Measurements from ENCODE around the gene SLC66A2. TPM values are rescaled to one million over a fixed set of nuclear protein-coding genes. Genes with fewer than 3 reads are reported as not detected.
A peak's percentile ranks its signal among the peaks of the same experiment; 100 is the strongest.

SLC66A2 gene
- total and polyA plus RNA-seq, 9 donors, result 2.1 to 31.1 (median 27.0) TPM

- H3K36me3 ChIP-seq, result no peaks in the 10 kb centered on the region
- WGBS, 3 donors, result 71 to 88% (median 74%) methylated on average over 26 of the region's 26 CpGs
- DNase-seq, result no peak
- no peaks in the 10 kb centered on the region for H3K9me3 ChIP-seq
- no peak overlapping the region for H3K4me3 ChIP-seq
- intact Hi-C loops (cut with DNase I), result no loop called here
- no peak overlapping the region for H3K27ac ChIP-seq
- no peaks in the 10 kb centered on the region for H3K4me1 ChIP-seq (ENCODE audit: insufficient read depth)
- TF ChIP-seq CTCF (IDR thresholded peaks at IDR 0.05), result no peak
- no peak for TF ChIP-seq POLR2A (IDR thresholded peaks at IDR 0.05)
- no peak for TF ChIP-seq EP300 (IDR thresholded peaks at IDR 0.05)
- H3K27me3 ChIP-seq, result no peaks in the 10 kb centered on the region
Observed at GRCh38 chr18:79916128-79916494, 35.3 kb downstream of the SLC66A2 start.

- 90 to 93% (median 91%) methylated on average over 48 to 50 of the region's 50 CpGs for WGBS, 3 donors
- peak in 3 of 5 donors; percentile 11 to 28 (median 15) for DNase-seq
- no peaks in the 10 kb centered on the region for H3K27me3 ChIP-seq
- intact Hi-C loops (cut with DNase I), result no loop called here
- H3K36me3 ChIP-seq, result no peaks in the 10 kb centered on the region
- H3K9me3 ChIP-seq, result no peaks in the 10 kb centered on the region
- H3K27ac ChIP-seq, result no peak overlapping the region
- no peak for TF ChIP-seq EP300 (IDR thresholded peaks at IDR 0.05)
- no peak for TF ChIP-seq CTCF (IDR thresholded peaks at IDR 0.05)
- TF ChIP-seq POLR2A (IDR thresholded peaks at IDR 0.05), result no peak
- no peak overlapping the region for H3K4me3 ChIP-seq
- H3K4me1 ChIP-seq (ENCODE audit: insufficient read depth), result no peaks in the 10 kb centered on the region
Observed at GRCh38 chr18:79915161-79916127, 36.0 kb downstream of the SLC66A2 start.

- DNase-seq, result peak in 2 of 5 donors; percentile 13 to 26
- TF ChIP-seq EP300 (IDR thresholded peaks at IDR 0.05) (no peak), CTCF (IDR thresholded peaks at IDR 0.05) (no peak), POLR2A (IDR thresholded peaks at IDR 0.05) (no peak)
- H3K4me3 ChIP-seq, result no peak overlapping the region
- H3K4me1 ChIP-seq (ENCODE audit: insufficient read depth), result no peaks in the 10 kb centered on the region
- no peaks in the 10 kb centered on the region for H3K9me3 ChIP-seq
- intact Hi-C loops (cut with DNase I), result no loop called here
- H3K36me3 ChIP-seq, result no peaks in the 10 kb centered on the region
- no peak overlapping the region for H3K27ac ChIP-seq
- 84 to 94% (median 92%) methylated on average over 20 of the region's 20 CpGs for WGBS, 3 donors
- no peaks in the 10 kb centered on the region for H3K27me3 ChIP-seq
Observed at GRCh38 chr18:79914614-79915160, 36.8 kb downstream of the SLC66A2 start.

- H3K36me3 ChIP-seq, result no peaks in the 10 kb centered on the region
- peak in 2 of 5 donors; percentile 9 to 11 for DNase-seq
Observed at GRCh38 chr18:79912994-79913831, 38.2 kb downstream of the SLC66A2 start.

More at GRCh38 chr18:79912994-79913831, 38.2 kb downstream of the SLC66A2 start:
- Histone ChIP-seq H3K27me3 (no peaks in the 10 kb centered on the region), H3K4me3 (no peak overlapping the region), H3K4me1 (ENCODE audit: insufficient read depth) (no peaks in the 10 kb centered on the region), H3K27ac (no peak overlapping the region), H3K9me3 (no peaks in the 10 kb centered on the region)
- intact Hi-C loops (cut with DNase I), result no loop called here
- TF ChIP-seq CTCF (IDR thresholded peaks at IDR 0.05) (no peak), EP300 (IDR thresholded peaks at IDR 0.05) (no peak), POLR2A (IDR thresholded peaks at IDR 0.05) (no peak)
- 84 to 89% (median 86%) methylated on average over 28 of the region's 28 CpGs for WGBS, 3 donors
